NOMO-1 (cell line): Measurements from ENCODE around the gene NTM.
A peak's percentile ranks its signal among the peaks of the same experiment; 100 is the strongest.

Experiments used
- DNase-seq, 2 experiments: peaks; one replicate each; lab custom pipeline; 2025; ENCODE audit not compliant: unreplicated experiment in 2 of 2; lab: John Stamatoyannopoulos, UW

The NTM gene

GRCh38 chr11:131973061-131973460 lies 602.6 kb downstream of the NTM start:
- DNase-seq = no peak

DNA sequence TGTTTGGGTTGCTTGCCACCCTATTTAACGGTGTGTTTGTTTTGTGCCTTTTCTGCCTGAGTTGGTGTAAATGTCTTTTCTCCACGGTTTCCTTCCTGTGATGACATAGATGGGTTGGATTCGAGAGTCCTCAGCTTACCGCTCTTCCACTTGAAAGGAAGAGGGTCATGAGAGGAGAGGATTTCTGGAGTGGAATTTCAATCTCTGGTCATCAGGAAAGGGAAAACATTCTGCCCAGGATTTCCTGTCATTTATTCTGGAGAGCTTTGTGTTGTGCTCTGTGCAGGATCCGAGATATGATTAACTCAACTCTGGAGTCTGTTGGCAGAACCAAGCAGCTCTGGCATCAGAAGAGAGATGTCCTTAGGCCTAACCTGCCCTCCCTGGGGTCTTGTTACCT lies 605.2 kb downstream of the NTM start:
- no peak for DNase-seq

GRCh38 chr11:131976021-131976420 lies 605.6 kb downstream of the NTM start:
- no peak for DNase-seq

DNA sequence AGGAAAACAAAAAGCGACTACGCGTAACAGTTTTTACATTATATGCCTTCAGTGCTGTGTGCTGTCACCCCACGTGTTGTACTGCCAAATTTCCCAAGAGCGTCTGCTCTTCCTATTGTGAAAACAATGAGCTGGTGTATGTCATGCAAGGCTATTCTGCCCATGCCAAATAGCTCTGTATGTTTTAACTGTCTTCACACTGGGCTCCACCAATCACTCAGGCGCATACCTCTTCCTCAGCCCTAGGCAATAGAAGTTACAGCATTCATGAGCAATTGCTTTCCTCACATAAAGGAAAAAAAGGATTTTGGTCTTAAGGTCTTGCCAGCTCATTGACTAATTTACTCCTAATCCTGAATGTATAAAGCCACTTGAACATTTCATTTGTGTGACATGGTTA lies 606.8 kb downstream of the NTM start:
- no peak for DNase-seq

DNA sequence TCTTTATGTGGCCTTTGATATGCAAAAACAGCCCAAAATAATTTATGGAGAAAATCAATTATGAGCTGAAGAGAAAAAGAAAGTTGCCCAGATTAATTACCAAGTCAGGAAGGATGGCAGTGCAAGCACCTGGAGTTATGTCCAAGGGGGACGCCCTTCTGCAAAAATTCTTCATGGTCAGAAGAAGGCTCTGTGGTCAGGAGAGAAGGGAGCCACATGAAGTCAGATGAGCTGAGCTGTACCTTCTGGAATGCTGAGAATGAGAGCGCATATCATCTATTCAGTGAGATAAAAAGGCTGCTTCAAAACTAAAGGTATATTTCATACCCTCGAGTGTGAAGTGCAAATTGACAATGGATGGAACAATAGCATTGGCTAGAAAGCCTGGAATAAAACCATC lies 607.4 kb downstream of the NTM start:
- no peak for DNase-seq

DNA sequence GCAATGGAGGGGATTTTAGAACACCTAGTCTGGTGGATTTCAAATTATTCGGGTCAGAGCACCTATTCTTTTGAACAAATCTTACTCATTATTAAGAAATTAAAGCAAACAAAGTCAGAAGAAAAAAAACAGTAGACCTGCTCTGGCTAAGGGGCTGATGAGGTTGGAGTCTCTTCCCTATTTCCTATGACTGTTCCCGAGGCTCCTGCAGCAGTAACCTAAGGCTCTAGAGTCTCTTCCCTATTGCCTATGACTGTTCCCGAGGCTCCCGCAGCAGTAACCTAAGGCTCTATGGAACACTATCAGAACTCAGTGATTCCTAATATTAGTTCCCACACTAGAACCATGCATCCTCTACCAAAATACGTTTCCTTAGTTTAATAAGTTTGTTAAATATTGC lies 607.9 kb downstream of the NTM start:
- no peak for DNase-seq

DNA sequence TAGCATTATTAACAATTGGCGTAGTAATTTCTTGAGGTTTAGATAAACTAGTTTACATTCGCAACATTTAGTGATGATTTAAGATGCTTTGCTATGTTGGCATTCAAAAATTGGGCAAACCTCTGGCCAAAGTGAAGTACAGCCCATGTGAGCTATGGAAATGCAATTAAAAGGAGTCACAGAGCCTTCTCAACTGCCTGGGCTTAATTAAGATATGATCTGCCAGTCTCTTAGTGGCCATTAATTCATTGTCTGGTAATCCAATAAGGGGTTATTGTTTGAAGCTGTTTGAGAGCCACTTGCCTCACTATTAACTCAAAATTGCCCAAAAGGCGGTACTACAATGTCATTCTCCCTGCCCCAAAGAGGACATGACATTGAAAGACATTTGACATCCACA lies 608.9 kb downstream of the NTM start:
- DNase-seq = no peak

- DNase-seq = no peak
Observed at GRCh38 chr11:131980199-131980598, 609.8 kb downstream of the NTM start.

DNA sequence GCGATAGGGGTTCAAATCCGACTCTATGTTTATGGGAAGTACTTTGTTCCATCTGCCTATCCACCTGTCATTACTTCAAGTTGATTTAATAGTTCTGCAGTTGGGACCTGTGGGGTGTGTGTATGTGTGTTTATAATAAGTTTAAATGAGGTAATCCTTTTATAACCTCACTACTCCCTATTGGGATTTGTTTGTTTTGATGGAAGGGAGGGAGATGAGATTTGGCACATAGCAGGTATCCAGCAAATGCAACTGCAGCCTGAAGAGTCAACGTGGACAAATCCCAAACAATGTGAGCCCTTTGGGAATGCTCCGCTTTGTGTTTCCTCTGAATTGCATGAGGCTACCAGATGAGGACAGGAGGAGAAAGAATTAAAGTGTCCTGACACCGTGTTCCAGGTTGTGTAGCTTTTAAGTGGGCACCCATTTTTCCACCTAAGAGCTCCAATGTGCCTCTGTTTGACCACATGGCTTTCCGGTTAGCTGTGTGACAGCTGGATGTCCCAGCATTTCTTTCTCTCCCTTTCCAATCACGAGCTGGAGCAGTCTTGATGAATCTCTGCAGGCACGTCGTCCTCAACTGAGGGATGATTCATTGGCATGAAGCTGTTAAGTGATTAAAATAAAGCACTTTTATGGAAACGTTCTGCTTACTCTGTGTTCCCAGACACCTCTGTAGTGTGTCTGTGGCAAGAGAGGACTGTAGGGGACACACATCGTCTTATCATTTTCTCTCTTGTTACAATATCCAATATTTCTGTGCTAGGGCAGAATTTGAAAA lies 610.7 kb downstream of the NTM start:
- no peak for DNase-seq

DNA sequence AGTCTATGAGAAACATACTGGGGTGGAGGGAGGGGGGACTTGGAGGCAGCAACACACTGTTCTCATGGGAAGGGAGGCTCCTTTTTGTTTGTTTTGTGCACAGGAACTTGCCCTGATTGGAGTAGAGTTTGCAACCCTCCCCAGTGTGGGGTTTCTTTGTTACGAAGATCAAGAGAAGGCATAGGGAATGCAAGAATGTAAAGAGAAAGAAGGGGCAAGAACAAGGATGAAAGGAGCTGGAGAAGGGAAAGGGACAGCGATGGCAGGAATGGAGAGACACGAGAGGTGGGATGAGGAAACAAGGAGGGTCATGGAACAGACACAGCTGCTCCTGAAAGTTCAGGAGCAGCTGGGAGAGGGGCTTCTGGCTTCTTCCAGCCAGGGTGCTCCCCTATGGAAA lies 611.7 kb downstream of the NTM start:
- DNase-seq = no peak

DNA sequence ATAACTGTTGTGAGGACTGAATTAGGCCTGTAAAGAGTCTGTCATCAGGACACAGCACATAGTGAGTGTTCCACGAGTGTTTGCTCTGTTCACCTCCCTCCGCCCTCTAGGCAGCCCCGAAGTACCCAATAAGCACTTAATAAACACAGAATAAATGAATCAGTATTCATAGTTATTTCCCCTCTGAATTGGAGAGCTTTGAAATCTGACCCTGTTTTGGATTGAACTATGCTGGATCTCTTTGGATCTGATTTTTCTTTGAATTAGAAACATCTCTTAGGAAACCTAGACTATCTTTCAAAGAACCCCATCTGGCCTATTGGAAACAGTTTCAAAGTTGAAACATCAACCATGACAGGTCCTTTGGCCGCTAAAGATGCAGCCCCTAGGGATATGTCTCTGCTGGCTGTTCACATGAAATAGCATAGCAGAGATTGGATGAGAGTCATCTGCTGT lies 615.5 kb downstream of the NTM start:
- no peak for DNase-seq

- DNase-seq = no peak
Observed at GRCh38 chr11:131987703-131988102, 617.3 kb downstream of the NTM start.

DNA sequence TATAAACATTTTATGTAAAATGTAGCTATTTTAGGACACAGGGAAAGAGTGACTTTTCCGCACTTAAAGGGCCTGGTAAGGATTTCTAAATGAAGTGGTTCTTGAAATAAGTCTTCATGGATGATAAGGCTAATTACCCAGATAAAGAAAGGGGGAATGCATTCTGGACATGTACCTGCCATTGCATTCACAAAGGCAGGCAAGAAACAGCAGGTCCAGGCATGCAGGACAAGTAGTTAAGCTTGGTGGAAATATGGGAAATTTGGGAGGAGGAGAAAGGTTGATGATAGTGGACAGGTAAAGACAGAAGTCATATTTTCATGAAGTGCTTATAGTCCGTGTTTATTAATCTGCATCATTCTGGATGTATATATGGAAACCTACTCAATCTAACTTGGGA lies 621.2 kb downstream of the NTM start:
- no peak for DNase-seq

DNA sequence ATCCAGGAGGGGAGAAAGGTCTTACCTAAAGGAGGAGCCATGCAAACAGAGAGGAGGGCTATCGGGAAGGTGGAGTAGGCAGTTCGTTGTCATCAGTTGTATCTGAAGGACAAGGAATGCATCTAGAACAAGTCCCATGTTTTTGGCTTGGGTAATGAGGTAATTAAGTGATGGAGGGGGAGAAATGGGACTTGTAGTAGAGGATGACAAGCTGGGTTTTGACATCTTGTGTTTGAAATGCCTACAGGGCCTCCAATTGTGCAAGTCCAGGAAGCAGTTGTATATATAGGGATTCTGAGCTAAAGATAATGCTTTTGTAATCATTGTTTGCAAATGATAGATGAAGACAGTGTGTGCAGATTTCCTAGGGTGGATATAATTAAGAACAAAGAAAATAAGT lies 622.8 kb downstream of the NTM start:
- DNase-seq = peak in 1 of 2 experiments; percentile 18

DNA sequence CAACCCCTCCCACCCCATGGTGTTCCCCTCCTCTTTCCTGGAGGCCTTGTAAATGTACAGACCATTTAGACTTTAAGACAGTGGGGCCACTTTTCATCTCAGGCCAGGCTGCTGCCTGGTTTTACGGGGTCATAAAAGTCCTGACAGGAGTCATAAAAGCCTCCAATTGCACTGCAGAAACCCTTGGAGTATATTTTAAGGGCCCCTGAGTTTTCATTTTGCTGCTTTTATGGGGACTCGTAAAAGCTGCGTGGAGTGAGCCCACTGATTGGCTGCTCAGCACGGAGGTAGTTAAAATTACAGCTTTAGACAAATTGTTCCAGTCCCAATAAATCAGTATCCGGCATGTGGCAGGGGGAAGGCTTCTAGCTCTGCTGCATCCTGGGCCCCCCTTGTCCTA lies 627.6 kb downstream of the NTM start:
- peak in 1 of 2 experiments; percentile 14 for DNase-seq

DNA sequence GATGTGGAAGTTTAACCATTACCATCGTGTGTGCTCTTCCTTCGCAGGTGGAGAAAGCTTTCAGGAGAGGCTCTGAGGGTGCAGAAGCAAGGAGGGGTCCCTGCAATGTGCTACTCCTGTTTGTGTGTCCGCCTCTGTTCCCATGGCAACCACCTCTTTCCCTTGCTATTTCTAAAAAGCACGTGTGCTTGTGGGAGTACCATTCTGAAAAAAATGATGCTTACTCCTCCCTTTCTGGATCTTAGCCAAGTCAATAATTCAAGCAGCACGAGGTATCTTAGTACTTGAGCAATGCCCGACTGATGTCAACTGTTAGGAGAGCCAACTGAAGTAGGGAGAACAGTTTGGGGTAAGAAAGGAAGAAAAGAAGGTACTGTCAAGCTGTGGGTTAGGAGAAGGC lies 628.7 kb downstream of the NTM start:
- no peak for DNase-seq

- DNase-seq = no peak
Observed at GRCh38 chr11:131999955-132000354, 629.5 kb downstream of the NTM start.

- no peak for DNase-seq
Observed at GRCh38 chr11:132005887-132006286, 635.5 kb downstream of the NTM start.

DNA sequence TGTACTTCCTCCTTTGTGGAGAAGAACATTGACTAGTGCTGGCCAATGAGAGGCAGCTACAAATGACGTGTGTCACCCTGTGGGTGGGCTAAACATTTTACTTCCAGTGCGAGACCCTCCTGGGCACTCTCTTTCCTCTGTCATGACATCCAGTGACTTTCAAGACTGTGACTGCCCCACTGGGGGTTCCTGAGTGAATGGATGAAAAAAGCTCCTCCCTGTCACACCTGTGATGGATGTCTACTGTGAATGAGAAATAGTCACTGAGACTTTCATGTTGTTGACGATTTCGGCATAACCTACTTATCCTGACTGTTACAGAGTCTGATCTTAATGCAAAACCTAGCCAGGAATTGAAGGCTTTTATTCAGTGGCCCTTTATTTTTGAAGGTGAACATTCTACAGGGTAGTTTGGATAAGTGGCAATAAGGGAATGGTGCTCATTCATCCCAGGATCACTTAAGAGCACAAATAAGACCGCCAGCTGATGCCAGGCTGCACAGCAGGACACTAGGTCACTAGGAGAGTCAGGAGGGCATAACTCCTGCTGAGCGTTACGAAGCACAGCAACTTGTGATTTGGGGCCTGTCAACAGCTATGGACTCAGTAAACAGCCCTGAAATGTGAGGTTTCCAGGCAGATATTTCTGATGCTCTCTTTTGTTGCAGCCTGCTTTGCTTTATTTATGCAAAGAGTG lies 636.6 kb downstream of the NTM start:
- no peak for DNase-seq

GRCh38 chr11:132008226-132008625 lies 637.8 kb downstream of the NTM start:
- no peak for DNase-seq

- DNase-seq = no peak
Observed at GRCh38 chr11:132008872-132009271, 638.5 kb downstream of the NTM start.

- no peak for DNase-seq
Observed at GRCh38 chr11:132020001-132020400, 649.6 kb downstream of the NTM start.
